A673 (cell line): ENCODE measurements around the gene EVA1B. TPM values are rescaled to one million over a fixed set of nuclear protein-coding genes. Genes with fewer than 3 reads are reported as not detected.

Experiments
- BruUV-seq: library from RNA; stranded (reverse); fragments of 400-500 nt; replicated peaks from 2 replicates; lab custom pipeline; 2021; lab: Mats Ljungman, UMichigan
- CTCF ChIA-PET: fragments of 300-600 bp; sonication (Branson Sonifier 250); formaldehyde crosslinking; loops from one replicate; lab custom pipeline; 2022; ENCODE audit warnings: antibody characterized with exemption; lab: Charles Lee
- POLR2A ChIA-PET: fragments of 300-600 bp; sonication (Branson Sonifier 250); formaldehyde crosslinking; loops from one replicate; lab custom pipeline; 2022; ENCODE audit warnings: antibody characterized with exemption; ENCODE audit not compliant: low non-redundant PET; lab: Charles Lee
- DNase-seq: peaks from one replicate; pipeline ENCODE4 v3.0.0-alpha.2; 2015; ENCODE audit warnings: low spot score
- H3K27ac ChIP-seq: fragments of 200-600 bp; sonication (generic); 2 replicates; pipeline ENCODE4 v1.5.1; 2016; ENCODE audit warnings: mixed run types, low read depth, mild to moderate bottlenecking, mixed read lengths, antibody characterized with exemption, low read length; ENCODE audit not compliant: poor library complexity, severe bottlenecking
- H3K27me3 ChIP-seq: fragments of 200-600 bp; sonication (generic); replicated peaks from 2 replicates; pipeline ENCODE4 v1.6.1; 2017; ENCODE audit warnings: mixed run types, low read depth, mild to moderate bottlenecking, mixed read lengths, antibody characterized with exemption, low read length; ENCODE audit not compliant: insufficient read depth, poor library complexity
- H3K36me3 ChIP-seq: fragments of 200-600 bp; sonication (generic); 2 replicates; pipeline ENCODE4 v1.6.1; 2016; ENCODE audit warnings: mixed run types, mild to moderate bottlenecking, mixed read lengths, antibody characterized with exemption, low read length; ENCODE audit not compliant: insufficient read depth, poor library complexity, severe bottlenecking
- H3K4me1 ChIP-seq: fragments of 200-600 bp; sonication (generic); 2 replicates; pipeline ENCODE4 v1.6.1; 2017; ENCODE audit warnings: mixed run types, mild to moderate bottlenecking, mixed read lengths, antibody characterized with exemption, low read length; ENCODE audit not compliant: insufficient read depth, poor library complexity, severe bottlenecking
- H3K4me3 ChIP-seq: fragments of 200-600 bp; sonication (generic); 2 replicates; pipeline ENCODE4 v1.5.1; 2016; ENCODE audit warnings: low read depth, mixed run types, mild to moderate bottlenecking, mixed read lengths, low read length; ENCODE audit not compliant: poor library complexity, severe bottlenecking
- H3K9me3 ChIP-seq: fragments of 200-600 bp; sonication (generic); 2 replicates; pipeline ENCODE4 v1.6.1; 2016; ENCODE audit warnings: mixed run types, low read depth, mild to moderate bottlenecking, mixed read lengths, antibody characterized with exemption, low read length; ENCODE audit not compliant: poor library complexity, severe bottlenecking
- CTCF ChIP-seq: fragments of 300-800, 200-600 bp; sonication (generic); conservative IDR thresholded peaks from 2 replicates; pipeline ENCODE4 v1.5.1; 2017; ENCODE audit warnings: low read depth, mild to moderate bottlenecking, antibody characterized with exemption, low read length, moderate library complexity, mixed read lengths
- EZH2 ChIP-seq: fragments of 200-600 bp; sonication (generic); IDR thresholded peaks from 2 replicates; pipeline ENCODE4 v1.6.1; 2017; ENCODE audit warnings: borderline replicate concordance, low read depth, mild to moderate bottlenecking, mixed read lengths, antibody characterized with exemption, low read length; ENCODE audit not compliant: poor library complexity, severe bottlenecking
- intact Hi-C: fragments of 100-400 bp; cut with micrococcal nuclease; formaldehyde crosslinking; loops from one replicate; pipeline ENCODE4 v1.10.0; 2022; ENCODE audit not compliant: unreplicated experiment
- total RNA-seq: library from RNA; stranded (reverse); gene quantifications from 2 replicates; pipeline ENCODE4 v1.2.3, GENCODE V29; 2021

EVA1B gene
- total RNA-seq, 1 experiment from 2014 or later = 6.2 TPM

- ChIA-PET POLR2A (no interaction called here), CTCF (no interaction called here)
- no peak for DNase-seq
- intact Hi-C loops = loop anchor here (2.0 kb wide), 1 partner anchor 186 kb away; no protein-coding TSS in a partner anchor
- Histone ChIP-seq H3K27me3 (no peaks in the 10 kb centered on the region), H3K36me3 (peaks cover 67% of the 10 kb centered on the region), H3K9me3 (no peaks in the 10 kb centered on the region), H3K27ac (peak overlapping the region; percentile 13), H3K4me3 (no peak overlapping the region), H3K4me1 (peaks cover 21% of the 10 kb centered on the region)
- TF ChIP-seq EZH2 (no peak), CTCF (no peak)
- BruUV-seq = no TSS peak
Observed at GRCh38 chr1:36284517-36284916, 38.9 kb downstream of the EVA1B start.

- TF ChIP-seq EZH2 = no peak
- TF ChIP-seq CTCF = no peak
- POLR2A ChIA-PET = interaction anchor here (0.7 kb wide), 1 partner anchor 121 kb away, joined by 4 read pairs; no protein-coding TSS in a partner anchor
- CTCF ChIA-PET = interaction anchor here (0.6 kb wide), 1 partner anchor 49 kb away, joined by 3 read pairs; no protein-coding TSS in a partner anchor
- BruUV-seq = no TSS peak
- no peak for DNase-seq
- peaks cover 62% of the 10 kb centered on the region for H3K36me3 ChIP-seq
- H3K27ac ChIP-seq = peak overlapping the region; percentile 13
- H3K4me1 ChIP-seq = peaks cover 21% of the 10 kb centered on the region
- no peaks in the 10 kb centered on the region for H3K9me3 ChIP-seq
- H3K27me3 ChIP-seq = no peaks in the 10 kb centered on the region
- no peak overlapping the region for H3K4me3 ChIP-seq
- intact Hi-C loops = loop anchor here (2.0 kb wide), 1 partner anchor 185 kb away; no protein-coding TSS in a partner anchor
Observed at GRCh38 chr1:36284061-36284460, 39.4 kb downstream of the EVA1B start.

GRCh38 chr1:36279789-36280296 is 43.6 kb downstream of the EVA1B start:
- intact Hi-C loops = no loop called here
- no peaks in the 10 kb centered on the region for H3K27me3 ChIP-seq
- H3K4me3 ChIP-seq = no peak overlapping the region
- BruUV-seq = no TSS peak
- H3K36me3 ChIP-seq = peaks cover 22% of the 10 kb centered on the region
- CTCF ChIA-PET = no interaction called here
- no peak overlapping the region for H3K27ac ChIP-seq
- DNase-seq = no peak
- no peak for TF ChIP-seq CTCF
- TF ChIP-seq EZH2 = no peak
- POLR2A ChIA-PET = no interaction called here
- no peaks in the 10 kb centered on the region for H3K9me3 ChIP-seq
- H3K4me1 ChIP-seq = peaks cover 21% of the 10 kb centered on the region
